CD8-positive, alpha-beta memory T cell (primary cell): ENCODE data around the gene FMNL3. TPM values are rescaled to one million over a fixed set of nuclear protein-coding genes. Genes with fewer than 3 reads are reported as not detected.
"Not testable (repeated sequence)": the region's sequence is repeated elsewhere in the genome, so short reads cannot be mapped to it uniquely, and the experiment has no call there.

Experiments used
- CTCF ChIA-PET: fragments of 350-600 bp; sonication (Branson Sonifier 250); formaldehyde crosslinking; loops from one replicate; lab custom pipeline; 2021; ENCODE audit warnings: antibody characterized with exemption; lab: Charles Lee
- POLR2A ChIA-PET: fragments of 350-600 bp; sonication (Branson Sonifier 250); formaldehyde crosslinking; loops from one replicate; lab custom pipeline; 2021; ENCODE audit warnings: antibody characterized with exemption; lab: Charles Lee
- DNase-seq, 5 donors: peaks; one replicate each; pipeline versions ENCODE4 v3.0.0 to v3.0.0-alpha.2; 2020 to 2022; ENCODE audit warnings: mixed read lengths in 1 of 5
- H3K27ac ChIP-seq: one replicate; pipeline ENCODE4 v1.7.0; 2013; ENCODE audit warnings: low read depth, mild to moderate bottlenecking, low read length, moderate library complexity
- H3K27me3 ChIP-seq: 2 replicates; pipeline ENCODE4 v1.7.0; 2013; ENCODE audit warnings: low read length, mild to moderate bottlenecking; ENCODE audit not compliant: insufficient read depth, poor library complexity, severe bottlenecking
- H3K36me3 ChIP-seq: 2 replicates; pipeline ENCODE4 v1.7.0; 2013; ENCODE audit warnings: mild to moderate bottlenecking, low read length, moderate library complexity; ENCODE audit not compliant: insufficient read depth
- H3K4me1 ChIP-seq: 2 replicates; pipeline ENCODE4 v1.7.0; 2013; ENCODE audit warnings: mild to moderate bottlenecking, low read length, moderate library complexity; ENCODE audit not compliant: insufficient read depth
- H3K4me3 ChIP-seq: 2 replicates; pipeline ENCODE4 v1.7.0; 2013; ENCODE audit warnings: mild to moderate bottlenecking, low read length
- H3K9me3 ChIP-seq: 2 replicates; pipeline ENCODE4 v1.7.0; 2013; ENCODE audit warnings: mild to moderate bottlenecking, low read length
- H3K27ac Mint-ChIP-seq, 8 donors: one replicate each; pipeline ENCODE4 v1.8.0; 2020 to 2021; ENCODE audit warnings: mixed read lengths in 8 of 8, mild to moderate bottlenecking in 6 of 8, inconsistent platforms in 3 of 8, moderate library complexity in 3 of 8
- H3K27me3 Mint-ChIP-seq, 2 donors: one replicate each; pipeline ENCODE4 v1.8.0; 2020 to 2021; ENCODE audit warnings: mixed read lengths in 2 of 2, mild to moderate bottlenecking in 1 of 2, moderate library complexity in 1 of 2
- H3K36me3 Mint-ChIP-seq, 3 donors: one replicate each; pipeline ENCODE4 v1.8.0; 2020 to 2021; ENCODE audit warnings: mixed read lengths in 3 of 3, inconsistent platforms in 1 of 3, mild to moderate bottlenecking in 1 of 3
- H3K4me1 Mint-ChIP-seq, 3 donors: one replicate each; pipeline ENCODE4 v1.8.0; 2020 to 2021; ENCODE audit warnings: mixed read lengths in 3 of 3, inconsistent platforms in 1 of 3, mild to moderate bottlenecking in 1 of 3
- H3K4me3 Mint-ChIP-seq, 7 donors: one replicate each; pipeline ENCODE4 v1.8.0; 2020 to 2021; ENCODE audit warnings: mixed read lengths in 7 of 7, mild to moderate bottlenecking in 6 of 7, moderate library complexity in 4 of 7, inconsistent platforms in 2 of 7
- H3K9me3 Mint-ChIP-seq, 5 donors: one replicate each; pipeline ENCODE4 v1.8.0; 2020 to 2022; ENCODE audit warnings: mixed read lengths in 5 of 5, mild to moderate bottlenecking in 3 of 5, moderate library complexity in 2 of 5, inconsistent platforms in 1 of 5
- polyA plus RNA-seq: library from polyadenylated mRNA; unstranded; fragments of 300-500 nt; fragmentation: Illumina TruSeq; gene quantifications from one replicate; pipeline ENCODE4 v1.2.3, GENCODE V29; 2021
- total RNA-seq, 2 experiments: library from RNA; stranded (reverse); gene quantifications; one replicate each; pipeline ENCODE4 v1.2.3, GENCODE V29; 2021

FMNL3 gene
- total and polyA plus RNA-seq, 3 experiments from 2014 or later = 6.3 to 36.7 (median 35.8) TPM

DNA sequence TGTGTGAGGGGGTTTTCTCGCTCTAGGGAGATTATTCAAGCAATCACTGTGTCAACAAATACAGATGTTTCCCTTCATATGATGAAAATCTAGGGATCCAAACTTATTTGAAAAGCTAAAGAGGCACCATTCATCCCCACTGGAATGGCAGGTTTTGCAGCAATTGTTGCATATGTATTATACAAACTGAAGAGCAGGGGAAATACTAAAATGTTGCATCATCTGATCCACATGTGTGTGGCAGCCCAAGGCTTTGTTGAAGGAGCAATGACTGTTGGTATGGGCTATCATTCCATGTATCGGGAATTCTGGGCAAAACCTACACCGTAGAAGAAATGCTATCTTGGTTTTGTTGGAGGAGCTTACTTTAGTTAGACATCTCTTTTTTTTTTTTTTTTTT is 87.9 kb downstream of the FMNL3 start:
- peaks cover 0 to 2% (median 0%) of the 10 kb centered on the region in 5 donors for H3K9me3 Mint-ChIP-seq
- no peaks in the 10 kb centered on the region for H3K27me3 ChIP-seq
- no peaks in the 10 kb centered on the region for H3K36me3 Mint-ChIP-seq
- H3K4me3 ChIP-seq = no peak overlapping the region
- H3K4me3 Mint-ChIP-seq = peak overlapping the region in 2 of 7 donors; percentile 28 to 34
- ChIA-PET CTCF (no interaction called here), POLR2A (no interaction called here)
- no peaks in the 10 kb centered on the region for H3K36me3 ChIP-seq
- no peak for DNase-seq
- no peaks in the 10 kb centered on the region for H3K9me3 ChIP-seq
- H3K27me3 Mint-ChIP-seq = peaks cover 7 to 15% of the 10 kb centered on the region in 2 donors
- H3K27ac Mint-ChIP-seq = peak overlapping the region in 1 of 8 donors; percentile 63
- H3K27ac ChIP-seq = no peak overlapping the region
- peaks cover 18% of the 10 kb centered on the region for H3K4me1 ChIP-seq
- peaks cover 22 to 30% (median 25%) of the 10 kb centered on the region in 3 donors for H3K4me1 Mint-ChIP-seq

DNA sequence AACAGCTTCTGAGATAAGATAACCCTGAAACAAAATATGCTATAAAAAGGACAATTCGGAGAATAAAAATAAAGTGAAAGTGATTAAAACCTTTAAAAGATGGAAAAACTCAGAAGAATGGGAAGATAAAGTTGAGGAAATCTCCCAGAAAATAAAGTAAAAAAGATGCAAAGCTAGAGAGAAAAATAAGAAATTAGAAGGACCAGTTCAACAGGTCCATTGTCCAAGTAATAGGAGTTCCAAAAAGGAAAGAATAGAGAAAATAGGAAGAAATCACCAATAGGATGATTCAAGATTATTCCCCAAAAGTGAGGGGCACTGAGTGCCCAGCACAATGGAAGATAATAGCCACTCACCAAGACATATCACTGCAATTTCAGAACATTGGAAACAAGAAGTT is 88.6 kb downstream of the FMNL3 start:
- ChIA-PET CTCF (no interaction called here), POLR2A (no interaction called here)
- Histone ChIP-seq H3K27ac (no peak overlapping the region), H3K4me3 (no peak overlapping the region), H3K27me3 (no peaks in the 10 kb centered on the region), H3K4me1 (peaks cover 13% of the 10 kb centered on the region), H3K36me3 (no peaks in the 10 kb centered on the region), H3K9me3 (no peaks in the 10 kb centered on the region)
- H3K27me3 Mint-ChIP-seq = peaks cover 9 to 16% of the 10 kb centered on the region in 2 donors
- H3K4me1 Mint-ChIP-seq = peaks cover 19 to 26% (median 22%) of the 10 kb centered on the region in 3 donors
- no peak for DNase-seq
- H3K4me3 Mint-ChIP-seq = peak overlapping the region in 1 of 7 donors; percentile 44
- peaks cover 0 to 2% (median 0%) of the 10 kb centered on the region in 5 donors for H3K9me3 Mint-ChIP-seq
- no peaks in the 10 kb centered on the region for H3K36me3 Mint-ChIP-seq
- peak overlapping the region in 1 of 8 donors; percentile 63 for H3K27ac Mint-ChIP-seq

DNA sequence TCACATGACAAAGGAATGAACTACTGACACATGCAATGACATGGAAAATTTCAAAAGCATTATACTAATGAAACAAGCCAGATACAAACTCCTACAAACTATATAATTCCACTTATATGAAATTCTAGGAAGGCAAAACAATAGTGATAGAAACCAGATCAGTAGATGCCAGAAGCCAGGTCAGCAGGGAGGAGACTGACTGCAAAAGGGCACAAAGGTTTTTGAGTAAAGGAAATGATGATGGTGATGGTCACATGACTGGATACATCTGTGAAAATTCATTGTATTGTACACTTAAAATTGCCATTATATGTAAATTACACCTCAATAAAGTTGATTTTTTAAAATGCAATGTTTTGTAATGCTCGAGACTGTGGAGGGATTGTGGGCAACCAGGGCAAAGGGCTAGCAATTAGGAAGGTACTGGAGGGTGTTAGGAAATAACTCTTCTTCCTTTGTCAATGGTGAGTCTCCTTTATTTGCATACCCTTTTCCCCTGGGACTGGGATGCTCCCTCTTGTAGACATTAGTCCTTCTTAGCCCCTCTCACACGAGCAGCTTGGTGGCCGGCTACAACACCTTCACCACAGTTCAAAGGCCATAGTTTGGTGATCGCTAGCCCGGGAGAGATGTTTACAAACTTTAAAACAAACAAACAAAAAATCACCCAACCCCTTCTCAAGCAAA is 90.5 kb downstream of the FMNL3 start:
- Histone ChIP-seq H3K9me3 (no peaks in the 10 kb centered on the region), H3K27ac (no peak overlapping the region), H3K4me3 (no peak overlapping the region), H3K4me1 (peaks cover 7% of the 10 kb centered on the region), H3K27me3 (no peaks in the 10 kb centered on the region), H3K36me3 (no peaks in the 10 kb centered on the region)
- Mint-ChIP-seq H3K4me3 (no peak overlapping the region), H3K27me3 (peaks cover 19 to 22% of the 10 kb centered on the region in 2 donors), H3K36me3 (peaks cover 0 to 6% (median 0%) of the 10 kb centered on the region in 3 donors), H3K27ac (no peak overlapping the region), H3K4me1 (peaks cover 11 to 13% (median 11%) of the 10 kb centered on the region in 3 donors), H3K9me3 (peaks cover 0 to 2% (median 0%) of the 10 kb centered on the region in 5 donors)
- ChIA-PET CTCF (no interaction called here), POLR2A (no interaction called here)
- DNase-seq = no peak

DNA sequence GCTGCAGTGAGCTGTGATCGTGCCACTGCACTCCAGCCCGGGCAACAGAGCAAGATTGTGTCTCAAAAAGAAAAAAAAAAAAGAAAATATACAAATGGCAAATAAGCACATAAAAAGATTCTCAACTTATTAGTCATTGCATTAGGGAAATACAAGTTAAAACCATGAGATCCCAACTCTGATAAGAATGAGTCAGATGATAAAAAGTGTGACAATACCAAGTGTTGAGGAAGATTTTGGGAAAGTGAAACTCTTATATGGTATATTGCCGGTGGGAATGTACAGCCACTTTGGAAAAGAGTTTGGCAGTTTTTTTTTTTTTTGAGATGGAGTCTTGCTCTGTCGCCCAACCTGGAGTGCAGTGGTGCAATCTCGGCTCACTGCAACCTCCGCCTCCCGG is 91.5 kb downstream of the FMNL3 start:
- Mint-ChIP-seq H3K36me3 (peaks cover 0 to 6% (median 0%) of the 10 kb centered on the region in 3 donors), H3K27me3 (peaks cover 19 to 22% of the 10 kb centered on the region in 2 donors), H3K4me1 (peaks cover 1 to 4% (median 4%) of the 10 kb centered on the region in 3 donors), H3K4me3 (no peak overlapping the region), H3K9me3 (peaks cover 0 to 2% (median 0%) of the 10 kb centered on the region in 5 donors), H3K27ac (no peak overlapping the region)
- Histone ChIP-seq H3K27me3 (no peaks in the 10 kb centered on the region), H3K4me3 (no peak overlapping the region), H3K27ac (no peak overlapping the region), H3K36me3 (no peaks in the 10 kb centered on the region), H3K4me1 (no peaks in the 10 kb centered on the region), H3K9me3 (no peaks in the 10 kb centered on the region)
- DNase-seq = no peak
- POLR2A ChIA-PET = no interaction called here
- CTCF ChIA-PET = no interaction called here

DNA sequence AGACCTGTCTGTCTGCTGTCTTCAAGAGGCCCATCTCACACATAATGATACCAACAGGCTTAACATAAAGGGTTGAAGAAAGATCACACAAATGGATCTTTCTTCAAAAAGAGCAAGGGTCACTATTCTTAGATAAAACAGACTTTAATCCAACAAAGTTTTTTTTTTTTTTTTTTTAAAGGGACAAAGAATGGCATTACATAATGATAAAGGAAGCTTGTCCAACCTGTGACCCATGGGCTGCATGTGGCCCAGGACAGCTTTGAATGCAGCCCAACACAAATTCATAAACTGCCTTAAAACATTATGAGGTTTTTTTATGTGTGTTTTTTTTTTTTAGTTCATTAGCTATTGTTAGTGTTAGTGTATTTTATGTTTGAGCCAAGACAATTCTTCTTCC is 95.0 kb downstream of the FMNL3 start:
- ChIA-PET POLR2A (no interaction called here), CTCF (no interaction called here)
- H3K4me1 ChIP-seq = no peaks in the 10 kb centered on the region
- peaks cover 23 to 33% of the 10 kb centered on the region in 2 donors for H3K27me3 Mint-ChIP-seq
- no peak overlapping the region for H3K27ac ChIP-seq
- peaks cover 3 to 11% (median 9%) of the 10 kb centered on the region in 5 donors for H3K9me3 Mint-ChIP-seq
- H3K4me1 Mint-ChIP-seq = peaks cover 0 to 4% (median 3%) of the 10 kb centered on the region in 3 donors
- no peak for DNase-seq
- no peak overlapping the region for H3K4me3 Mint-ChIP-seq
- no peaks in the 10 kb centered on the region for H3K9me3 ChIP-seq
- no peaks in the 10 kb centered on the region for H3K27me3 ChIP-seq
- peaks cover 0 to 13% (median 0%) of the 10 kb centered on the region in 3 donors for H3K36me3 Mint-ChIP-seq
- no peak overlapping the region for H3K4me3 ChIP-seq
- H3K27ac Mint-ChIP-seq = no peak overlapping the region
- no peaks in the 10 kb centered on the region for H3K36me3 ChIP-seq

DNA sequence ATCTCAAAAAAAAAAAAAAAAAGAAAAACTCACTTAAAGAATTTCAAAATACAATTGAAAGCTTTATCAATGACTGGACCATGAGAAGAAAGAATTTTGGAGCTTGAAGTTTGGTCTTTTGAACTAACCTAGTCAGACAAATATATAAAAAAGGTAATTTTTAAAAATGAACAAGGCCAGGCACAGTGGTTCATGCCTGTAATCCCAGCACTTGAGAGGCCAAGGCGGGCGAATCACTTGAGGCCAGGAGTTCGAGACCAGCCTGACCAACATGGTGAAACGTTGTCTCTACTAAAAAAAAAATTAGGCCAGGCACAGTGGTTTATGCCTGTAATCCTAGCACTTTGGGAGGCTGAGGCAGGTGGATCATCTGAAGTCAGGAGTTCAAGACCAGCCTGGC is 96.4 kb downstream of the FMNL3 start:
- H3K4me1 Mint-ChIP-seq, H3K27ac ChIP-seq, CTCF ChIA-PET, H3K4me1 ChIP-seq, H3K27me3 ChIP-seq, POLR2A ChIA-PET, H3K4me3 ChIP-seq, H3K9me3 ChIP-seq, DNase-seq, H3K36me3 ChIP-seq, H3K4me3 Mint-ChIP-seq, H3K27ac Mint-ChIP-seq: not testable (repeated sequence)
- Mint-ChIP-seq H3K36me3 (peaks cover 0 to 13% (median 0%) of the 10 kb centered on the region in 3 donors), H3K27me3 (peaks cover 15 to 34% of the 10 kb centered on the region in 2 donors), H3K9me3 (peaks cover 3 to 11% (median 9%) of the 10 kb centered on the region in 5 donors)

DNA sequence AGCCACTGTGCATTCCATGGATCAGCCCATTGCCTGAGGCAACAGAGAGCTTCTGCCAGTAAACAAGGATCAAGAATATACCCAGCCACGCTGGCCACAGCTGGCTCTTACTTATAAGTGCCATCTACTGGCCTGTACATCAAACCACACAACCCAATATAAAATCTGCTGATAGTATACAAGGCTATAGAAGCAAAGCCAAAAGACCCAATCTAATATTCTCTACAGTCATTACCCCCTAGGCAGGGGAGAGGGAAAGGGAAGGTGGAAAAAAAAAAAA is 97.4 kb downstream of the FMNL3 start:
- ChIA-PET CTCF (no interaction called here), POLR2A (no interaction called here)
- Mint-ChIP-seq H3K27ac (no peak overlapping the region), H3K27me3 (peaks cover 15 to 34% of the 10 kb centered on the region in 2 donors), H3K9me3 (peaks cover 3 to 11% (median 7%) of the 10 kb centered on the region in 5 donors), H3K4me3 (no peak overlapping the region), H3K4me1 (no peaks in the 10 kb centered on the region), H3K36me3 (peaks cover 0 to 13% (median 0%) of the 10 kb centered on the region in 3 donors)
- no peak overlapping the region for H3K27ac ChIP-seq
- H3K4me3 ChIP-seq = no peak overlapping the region
- H3K4me1 ChIP-seq = no peaks in the 10 kb centered on the region
- no peaks in the 10 kb centered on the region for H3K27me3 ChIP-seq
- no peak for DNase-seq
- H3K9me3 ChIP-seq = no peaks in the 10 kb centered on the region
- H3K36me3 ChIP-seq = no peaks in the 10 kb centered on the region

DNA sequence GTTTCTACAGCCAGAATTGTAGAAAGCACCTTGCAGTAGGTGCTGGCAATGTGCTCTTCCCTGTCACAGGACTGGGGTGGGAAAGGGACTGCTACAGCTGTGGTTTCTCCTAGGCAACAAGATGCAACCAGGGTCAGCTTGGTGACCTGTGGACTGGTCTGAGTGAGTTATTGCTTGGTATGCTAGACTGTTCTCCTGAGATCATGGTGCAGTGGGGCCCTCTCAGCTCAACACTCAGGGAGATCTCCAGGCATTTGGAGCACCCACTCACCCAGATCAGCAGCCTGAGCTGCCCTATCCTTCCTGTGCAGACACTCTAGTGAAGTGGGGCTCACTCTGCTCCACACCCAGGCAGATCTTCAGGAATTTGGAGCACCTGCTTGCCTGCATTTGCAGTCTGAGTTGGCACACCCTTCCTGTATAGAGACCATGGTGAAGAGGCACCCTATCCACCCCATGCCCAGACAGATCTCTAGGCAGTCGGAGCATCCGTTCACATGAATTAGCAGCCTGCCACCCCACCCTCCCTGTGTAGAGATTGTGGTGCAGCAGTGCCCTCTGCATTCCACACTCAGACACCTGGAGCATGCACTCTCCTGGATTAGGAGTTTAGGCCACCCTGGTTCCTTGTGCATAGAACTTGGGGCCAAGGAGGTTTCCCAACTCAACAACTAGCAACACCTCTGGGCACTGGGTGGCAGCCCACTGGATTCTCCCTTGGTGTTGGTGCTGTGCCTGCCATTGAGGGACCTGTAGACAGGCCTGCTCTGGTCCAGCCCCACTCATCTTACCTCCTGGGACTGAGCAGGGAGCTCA is 97.9 kb downstream of the FMNL3 start:
- no peak overlapping the region for H3K4me3 ChIP-seq
- H3K36me3 ChIP-seq = no peaks in the 10 kb centered on the region
- ChIA-PET CTCF (interaction anchor here (1.9 kb wide), 1 partner anchor 13 kb away, joined by 8 read pairs; the partner anchor contains the start of gene PRPF40B), POLR2A (no interaction called here)
- H3K4me3 Mint-ChIP-seq = no peak overlapping the region
- H3K36me3 Mint-ChIP-seq = peaks cover 0 to 13% (median 0%) of the 10 kb centered on the region in 3 donors
- peaks cover 3 to 11% (median 7%) of the 10 kb centered on the region in 5 donors for H3K9me3 Mint-ChIP-seq
- peaks cover 11 to 31% of the 10 kb centered on the region in 2 donors for H3K27me3 Mint-ChIP-seq
- peak overlapping the region in 1 of 8 donors; percentile 51 for H3K27ac Mint-ChIP-seq
- H3K27ac ChIP-seq = no peak overlapping the region
- no peaks in the 10 kb centered on the region for H3K27me3 ChIP-seq
- H3K4me1 ChIP-seq = no peaks in the 10 kb centered on the region
- DNase-seq = no peak
- H3K4me1 Mint-ChIP-seq = no peaks in the 10 kb centered on the region
- H3K9me3 ChIP-seq = no peaks in the 10 kb centered on the region
